Spinal cord (tissue), 10 donors: ENCODE results near the gene ADPRM. TPM values are rescaled to one million over a fixed set of nuclear protein-coding genes. Genes with fewer than 3 reads are reported as not detected.
"Not testable (repeated sequence)": the region's sequence is repeated elsewhere in the genome, so short reads cannot be mapped to it uniquely, and the experiment has no call there.

Experiments used
- DNase-seq, 6 donors: peaks; one replicate each; pipeline versions ENCODE4 v3.0.0 to v3.0.0-alpha.2; 2013 to 2015; ENCODE audit warnings: low spot score in 6 of 6, low read depth in 4 of 6
- H3K27ac ChIP-seq: one replicate; pipeline ENCODE4 v1.5.1; 2013; ENCODE audit warnings: low read depth, low read length, control low read depth
- H3K27me3 ChIP-seq: one replicate; pipeline ENCODE4 v1.6.1; 2013; ENCODE audit warnings: low read length; ENCODE audit not compliant: control insufficient read depth, insufficient read depth
- H3K36me3 ChIP-seq: one replicate; pipeline ENCODE4 v1.6.1; 2013; ENCODE audit warnings: low read length; ENCODE audit not compliant: control insufficient read depth, insufficient read depth
- H3K4me1 ChIP-seq: one replicate; pipeline ENCODE4 v1.6.1; 2013; ENCODE audit warnings: low read length; ENCODE audit not compliant: control insufficient read depth, insufficient read depth
- H3K4me3 ChIP-seq: one replicate; pipeline ENCODE4 v1.5.1; 2013; ENCODE audit warnings: low read depth, low read length, control low read depth
- H3K9me3 ChIP-seq: one replicate; pipeline ENCODE4 v1.6.1; 2013; ENCODE audit warnings: low read length; ENCODE audit not compliant: control insufficient read depth, insufficient read depth
- WGBS: methylation state at CpG from one replicate; pipeline ENCODE4 v1.1.5; 2013; ENCODE audit warnings: missing lambda C conversion rate; ENCODE audit not compliant: insufficient coverage; 5-methylcytosine and 5-hydroxymethylcytosine counted together
- polyA plus RNA-seq, 2 donors: library from polyadenylated mRNA; unstranded; fragments of 120-200 nt; gene quantifications; one replicate each; pipeline ENCODE4 v1.2.1, GENCODE V29; 2013; ENCODE audit not compliant: insufficient read length in 2 of 2
- total RNA-seq, 2 donors: library from RNA; depleted of rRNA in 1 of 2; stranded (reverse); fragments of 120-200 nt in 1 of 2; fragments of >200 nt in 1 of 2; gene quantifications; one replicate each; pipeline versions ENCODE4 v1.2.3 to v1.2.4, GENCODE V29; 2013 to 2014
- donor health status: healthy.

ADPRM gene
- total and polyA plus RNA-seq, 4 donors: 8.7 to 14.7 (median 13.0) TPM

- H3K27me3 ChIP-seq: no peaks in the 10 kb centered on the region
- no peaks in the 10 kb centered on the region for H3K9me3 ChIP-seq
- no peak overlapping the region for H3K27ac ChIP-seq
- H3K36me3 ChIP-seq: peaks cover 26% of the 10 kb centered on the region
- no peak for DNase-seq
- no CpG with 5 or more reads among the region's 2 CpGs for WGBS
- H3K4me1 ChIP-seq: no peaks in the 10 kb centered on the region
- H3K4me3 ChIP-seq: no peak overlapping the region
Measured at GRCh38 chr17:10687499-10687898, 9.9 kb upstream of the ADPRM start.

GRCh38 chr17:10695875-10696407, 1.5 kb upstream of the ADPRM start:
- not testable (repeated sequence) for DNase-seq, H3K4me3 ChIP-seq, H3K9me3 ChIP-seq, H3K36me3 ChIP-seq, H3K4me1 ChIP-seq, H3K27ac ChIP-seq, H3K27me3 ChIP-seq
- WGBS: 94% methylated on average over 11 of the region's 17 CpGs

- no peaks in the 10 kb centered on the region for H3K9me3 ChIP-seq
- peaks cover under 1% of the 10 kb centered on the region for H3K36me3 ChIP-seq
- H3K4me3 ChIP-seq: peak overlapping the region; percentile 87
- peak overlapping the region; percentile 74 for H3K27ac ChIP-seq
- no CpG with 5 or more reads among the region's 18 CpGs for WGBS
- peaks cover 4% of the 10 kb centered on the region for H3K4me1 ChIP-seq
- no peaks in the 10 kb centered on the region for H3K27me3 ChIP-seq
- DNase-seq: peak in 3 of 6 donors; percentile 1 to 7 (median 3)
Measured at GRCh38 chr17:10698096-10698818, 863 bp downstream of the ADPRM start.

- no peak overlapping the region for H3K4me3 ChIP-seq
- H3K9me3 ChIP-seq: no peaks in the 10 kb centered on the region
- no peaks in the 10 kb centered on the region for H3K36me3 ChIP-seq
- peaks cover 4% of the 10 kb centered on the region for H3K4me1 ChIP-seq
- no peak for DNase-seq
- no peak overlapping the region for H3K27ac ChIP-seq
- 100% methylated on average over 1 of the region's 1 CpG for WGBS
- no peaks in the 10 kb centered on the region for H3K27me3 ChIP-seq
Measured at GRCh38 chr17:10699856-10700255, 2.5 kb downstream of the ADPRM start.

GRCh38 chr17:10702574-10702973, 5.2 kb downstream of the ADPRM start:
- DNase-seq: no peak
- no peaks in the 10 kb centered on the region for H3K4me1 ChIP-seq
- H3K4me3 ChIP-seq: no peak overlapping the region
- peaks cover 3% of the 10 kb centered on the region for H3K36me3 ChIP-seq
- no CpG with 5 or more reads among the region's 2 CpGs for WGBS
- H3K9me3 ChIP-seq: no peaks in the 10 kb centered on the region
- H3K27ac ChIP-seq: no peak overlapping the region
- H3K27me3 ChIP-seq: no peaks in the 10 kb centered on the region

GRCh38 chr17:10705727-10706126, 8.3 kb downstream of the ADPRM start:
- Histone ChIP-seq H3K27ac (no peak overlapping the region), H3K36me3 (peaks cover 10% of the 10 kb centered on the region), H3K4me1 (no peaks in the 10 kb centered on the region), H3K4me3 (no peak overlapping the region), H3K9me3 (no peaks in the 10 kb centered on the region), H3K27me3 (no peaks in the 10 kb centered on the region)
- DNase-seq: no peak
- 99% methylated on average over 4 of the region's 5 CpGs for WGBS

- Histone ChIP-seq H3K36me3 (peaks cover 17% of the 10 kb centered on the region), H3K4me1 (no peaks in the 10 kb centered on the region), H3K4me3 (no peak overlapping the region), H3K9me3 (no peaks in the 10 kb centered on the region), H3K27ac (no peak overlapping the region), H3K27me3 (no peaks in the 10 kb centered on the region)
- WGBS: no CpG with 5 or more reads among the region's 2 CpGs
- DNase-seq: no peak
Measured at GRCh38 chr17:10713318-10713717, 15.9 kb downstream of the ADPRM start.

- Histone ChIP-seq H3K36me3 (peaks cover 10% of the 10 kb centered on the region), H3K27me3 (no peaks in the 10 kb centered on the region), H3K27ac (no peak overlapping the region), H3K4me3 (no peak overlapping the region), H3K4me1 (no peaks in the 10 kb centered on the region), H3K9me3 (no peaks in the 10 kb centered on the region)
- no peak for DNase-seq
- WGBS: 89% methylated on average over 5 of the region's 10 CpGs
Measured at GRCh38 chr17:10716218-10716617, 18.8 kb downstream of the ADPRM start.

- H3K27ac ChIP-seq: no peak overlapping the region
- no peak for DNase-seq
- H3K4me1 ChIP-seq: no peaks in the 10 kb centered on the region
- H3K27me3 ChIP-seq: no peaks in the 10 kb centered on the region
- H3K36me3 ChIP-seq: no peaks in the 10 kb centered on the region
- WGBS: no CpG with 5 or more reads among the region's 1 CpG
- H3K4me3 ChIP-seq: no peak overlapping the region
- no peaks in the 10 kb centered on the region for H3K9me3 ChIP-seq
Measured at GRCh38 chr17:10718547-10718946, 21.2 kb downstream of the ADPRM start.

GRCh38 chr17:10724546-10725195, 27.3 kb downstream of the ADPRM start:
- Histone ChIP-seq H3K27me3 (no peaks in the 10 kb centered on the region), H3K4me1 (peaks cover 6% of the 10 kb centered on the region), H3K36me3 (no peaks in the 10 kb centered on the region), H3K9me3 (no peaks in the 10 kb centered on the region), H3K27ac (no peak overlapping the region), H3K4me3 (no peak overlapping the region)
- 93% methylated on average over 4 of the region's 11 CpGs for WGBS
- no peak for DNase-seq
